Measurements from ENCODE around the gene AUH.
"Not testable (repeated sequence)": the region's sequence is repeated elsewhere in the genome, so short reads cannot be mapped to it uniquely, and the experiment has no call there.

The AUH gene

DNA sequence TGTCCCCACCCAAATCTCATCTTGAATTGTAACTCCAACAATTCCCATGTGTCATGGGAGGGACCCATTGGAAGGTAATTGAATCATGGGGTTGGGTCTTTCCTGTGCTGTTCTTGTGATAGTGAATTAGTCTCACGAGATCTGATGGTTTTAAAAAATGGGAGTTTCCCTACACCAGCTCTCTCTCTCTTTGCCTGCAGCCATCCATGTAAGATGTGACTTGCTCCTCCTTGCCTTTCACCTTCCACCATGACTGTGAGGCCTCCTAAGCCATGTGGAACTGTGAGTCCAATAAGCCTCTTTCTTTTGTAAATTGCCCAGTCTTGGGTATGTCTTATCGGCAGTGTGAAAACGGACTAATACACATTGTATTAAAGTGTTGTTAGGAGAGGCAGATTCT lies 16.3 kb upstream of the AUH start:
- not testable (repeated sequence) for DNase-seq

DNA sequence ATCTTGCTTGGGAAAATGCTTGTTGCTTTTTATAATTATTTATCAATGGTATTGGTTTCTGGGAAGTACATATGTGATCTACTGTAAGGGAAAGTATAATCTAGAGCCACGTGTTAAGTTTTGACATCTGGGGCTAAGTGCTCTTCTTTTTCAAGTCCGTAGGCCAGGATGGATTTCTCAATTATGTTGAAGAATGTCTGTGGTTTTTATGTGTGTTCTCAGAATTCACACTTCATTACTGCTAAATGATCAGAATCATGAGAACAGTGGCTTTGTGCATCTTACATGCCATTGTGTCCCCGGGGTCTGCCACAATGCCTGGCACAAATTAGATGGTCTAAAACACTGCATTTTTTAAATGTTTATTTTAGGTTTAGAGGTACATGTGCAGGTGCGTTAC lies 14.5 kb upstream of the AUH start:
- DNase-seq, result no peak

DNA sequence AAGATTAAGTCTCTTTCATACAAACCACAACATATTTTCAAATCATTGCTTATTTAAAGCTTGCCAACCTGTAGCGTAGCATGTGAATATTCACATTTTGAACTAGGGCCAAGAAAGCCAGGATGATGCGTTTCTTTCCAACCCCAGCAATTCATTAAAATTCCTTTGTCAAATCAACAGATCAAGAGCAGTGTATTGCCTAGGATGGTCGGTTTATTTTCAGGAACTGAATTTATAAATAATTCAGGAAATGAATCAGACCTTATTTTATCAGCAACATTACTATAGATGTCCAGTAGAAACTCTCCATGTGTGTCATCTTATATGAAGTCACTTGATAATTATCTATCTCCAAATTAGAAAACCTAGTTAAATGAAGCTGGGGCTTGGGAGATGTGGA lies 13.2 kb upstream of the AUH start:
- DNase-seq, result no peak

DNA sequence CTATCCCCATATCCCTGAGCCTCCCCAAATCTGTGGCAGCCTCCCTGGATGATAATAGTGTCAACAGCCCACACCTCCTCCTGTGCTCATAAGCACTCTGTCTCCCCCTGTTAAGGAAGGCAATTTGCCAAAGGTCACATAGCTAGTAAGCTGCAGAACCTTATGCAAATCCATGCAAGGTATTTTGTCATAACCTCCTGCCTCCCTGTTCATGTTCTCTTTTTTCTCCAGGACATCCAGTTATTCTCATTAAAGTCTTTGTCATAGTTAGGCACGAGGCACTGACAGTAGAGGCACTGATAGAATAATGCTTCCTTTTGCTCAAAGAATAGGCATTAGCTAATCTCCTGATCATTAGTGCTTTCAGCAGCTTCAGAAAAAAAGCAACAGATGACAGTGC lies 10.2 kb upstream of the AUH start:
- DNase-seq, result no peak

DNA sequence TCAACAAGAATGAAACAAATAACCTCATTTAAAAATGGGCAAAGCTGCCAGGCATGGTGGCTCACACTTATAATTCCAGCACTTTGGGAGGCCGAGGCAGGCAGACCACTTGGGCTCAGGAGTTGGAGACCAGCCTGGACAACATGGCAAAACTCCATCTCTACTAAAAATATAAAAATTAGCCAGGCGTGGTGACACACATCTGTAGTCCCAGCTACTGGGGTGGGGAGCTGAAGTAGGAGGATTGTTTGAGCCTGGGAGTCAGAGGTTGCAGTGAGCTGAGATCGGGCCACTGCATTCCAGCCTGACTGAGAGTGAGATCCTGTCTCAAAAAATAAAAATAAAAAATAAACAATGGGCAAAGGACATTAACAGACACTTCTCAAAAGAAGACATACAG lies 8.3 kb upstream of the AUH start:
- DNase-seq, result not testable (repeated sequence)

DNA sequence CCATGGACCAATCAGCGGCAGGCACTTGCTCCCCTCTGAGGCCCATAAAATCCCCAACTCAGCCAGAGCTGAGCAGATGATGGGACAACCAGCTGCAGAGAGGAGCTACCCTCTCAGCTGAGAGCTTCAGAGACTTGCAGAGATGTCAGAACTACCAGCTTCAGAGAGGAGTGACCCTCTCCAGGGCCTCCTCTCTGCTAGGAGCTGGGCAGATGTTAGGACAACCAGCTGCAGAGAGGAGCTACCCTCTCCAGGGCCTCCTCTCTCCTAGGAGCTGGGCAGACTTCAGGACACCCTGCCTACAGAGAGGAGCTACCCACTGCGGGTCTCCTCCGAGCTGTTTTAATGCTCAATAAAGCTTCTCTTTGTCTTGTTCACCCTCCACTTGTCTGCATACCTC lies 3.0 kb upstream of the AUH start:
- DNase-seq, result no peak

DNA sequence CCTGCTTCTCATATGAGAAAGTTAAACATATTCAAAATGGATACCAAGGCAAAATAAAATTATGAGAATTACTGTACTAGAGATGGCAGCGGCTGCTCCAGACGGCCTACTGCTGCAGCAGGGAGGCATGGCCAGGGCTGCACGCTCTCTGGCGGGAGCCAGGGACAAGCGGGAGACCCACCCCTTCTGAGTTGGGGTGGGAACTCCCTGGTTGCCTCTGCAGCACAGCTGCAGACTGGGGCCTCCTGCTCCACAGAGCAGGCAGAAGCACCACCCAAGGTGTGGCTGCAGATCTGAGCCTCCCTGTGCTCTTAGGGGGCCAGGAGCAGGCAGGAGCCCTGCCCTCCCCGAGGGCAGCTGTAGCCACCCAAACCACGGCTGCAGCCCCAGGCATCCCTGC lies 2.3 kb upstream of the AUH start:
- DNase-seq, result no peak

DNA sequence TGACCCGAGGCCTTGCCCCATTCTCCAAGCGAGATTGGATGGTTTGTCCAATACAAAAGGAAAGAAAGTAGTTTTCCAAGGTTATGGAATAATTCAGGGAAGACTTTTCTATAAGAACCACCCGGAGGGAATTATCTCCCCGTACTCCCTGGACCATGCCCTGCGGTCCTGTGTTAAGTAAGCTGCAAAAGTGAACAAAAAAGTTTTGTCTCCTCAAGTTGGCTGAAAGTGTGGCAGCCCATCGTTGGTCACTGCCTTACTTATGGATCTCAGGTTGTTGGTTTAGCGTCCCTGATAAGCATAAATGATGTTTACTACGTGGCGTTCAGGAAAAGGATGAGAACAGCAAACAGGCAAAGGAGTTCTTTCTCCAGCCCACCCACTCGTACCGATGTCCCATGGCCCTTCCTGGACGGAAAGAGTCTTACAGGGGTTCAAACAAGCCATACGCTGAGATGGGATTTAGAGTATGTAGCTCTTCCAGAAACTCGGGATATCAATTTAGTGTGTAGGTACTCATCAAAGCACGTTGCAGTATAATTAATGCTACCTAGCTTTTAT lies 413 bp upstream of the AUH start:
- no peak for DNase-seq

DNA sequence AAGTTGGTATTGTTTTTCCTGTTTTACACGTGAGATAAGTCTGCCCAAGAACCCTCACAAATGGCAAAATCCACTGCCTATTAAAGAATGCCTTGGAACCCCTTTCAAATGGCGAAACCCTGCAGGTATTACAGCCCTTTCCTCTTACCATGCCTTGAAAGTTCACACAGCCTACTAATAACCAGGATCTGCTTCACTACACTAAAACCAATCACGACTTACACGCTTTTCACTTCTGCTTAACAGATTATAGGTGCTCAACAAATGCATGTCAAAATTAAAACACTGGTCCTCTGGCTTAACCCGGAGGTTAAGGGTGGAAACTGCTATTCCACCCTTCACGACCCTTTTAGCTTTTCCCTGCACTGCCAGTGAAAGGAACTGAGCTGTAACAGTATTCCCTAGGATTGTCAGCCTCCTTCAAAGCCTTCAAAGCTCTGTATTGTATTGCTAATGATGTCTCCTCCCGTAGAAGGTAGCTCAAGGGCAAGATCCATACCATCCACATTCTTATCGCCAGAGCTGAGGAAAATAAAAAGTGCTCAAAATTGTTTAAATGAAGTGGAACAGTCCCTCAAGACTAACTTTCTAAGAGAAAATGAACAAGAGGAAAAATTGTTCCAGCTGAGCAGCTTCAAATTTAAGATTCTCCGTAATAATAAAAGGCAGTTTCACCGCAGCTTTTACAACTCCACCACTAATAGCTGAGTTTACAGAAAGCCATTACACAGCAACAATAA lies 997 bp downstream of the AUH start:
- DNase-seq, result no peak

DNA sequence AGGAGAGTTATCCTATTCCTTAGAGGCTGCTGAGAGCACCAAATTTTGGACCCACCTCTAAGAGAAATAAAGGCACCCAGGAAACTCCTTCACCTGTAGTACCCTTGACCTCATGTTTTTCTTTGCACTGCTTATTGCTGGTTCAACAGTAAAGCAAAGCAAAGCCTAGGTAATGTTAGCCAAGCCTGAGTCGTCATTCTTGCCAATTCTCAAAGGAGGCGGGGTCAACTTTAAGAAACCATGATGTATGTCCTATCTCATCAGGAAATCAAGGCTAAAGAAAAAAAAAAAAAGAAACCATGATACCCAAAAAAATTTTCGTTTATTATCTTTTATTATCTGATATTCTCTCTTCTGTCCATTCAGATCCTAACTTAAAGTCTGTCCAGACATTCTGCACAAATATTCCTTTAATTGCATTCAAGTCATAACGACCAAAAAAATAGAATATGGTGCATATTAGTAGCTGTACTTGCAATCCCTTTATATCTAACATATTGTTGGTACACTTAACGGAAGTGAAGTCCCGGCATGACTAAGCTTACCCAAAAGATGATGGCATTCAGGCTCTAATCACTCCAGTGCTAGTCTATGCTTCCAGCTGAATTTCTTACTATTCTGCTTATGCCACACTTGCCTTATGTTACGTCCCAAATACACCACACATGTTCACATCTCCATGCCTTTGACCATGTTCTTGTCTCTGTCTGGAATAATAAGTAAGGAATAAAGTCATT lies 1.8 kb downstream of the AUH start:
- no peak for DNase-seq

DNA sequence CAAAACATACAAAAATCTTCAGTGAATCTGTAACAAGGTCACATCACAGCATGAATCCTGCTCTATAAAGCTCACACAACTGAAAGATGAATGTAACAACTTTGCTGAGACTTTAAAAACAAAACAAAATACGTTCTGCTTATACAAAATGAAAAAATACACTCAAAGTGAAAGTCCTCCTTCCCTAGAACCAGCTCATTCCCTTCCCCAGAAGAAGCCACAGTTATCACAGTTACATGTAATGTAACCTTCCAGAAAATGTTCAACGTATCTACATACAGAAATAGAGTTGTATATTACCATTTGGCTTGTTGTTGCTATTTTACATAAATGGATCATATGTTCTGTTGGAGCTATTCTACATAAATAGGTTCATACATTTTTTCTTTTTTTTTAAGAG lies 2.6 kb downstream of the AUH start:
- no peak for DNase-seq

DNA sequence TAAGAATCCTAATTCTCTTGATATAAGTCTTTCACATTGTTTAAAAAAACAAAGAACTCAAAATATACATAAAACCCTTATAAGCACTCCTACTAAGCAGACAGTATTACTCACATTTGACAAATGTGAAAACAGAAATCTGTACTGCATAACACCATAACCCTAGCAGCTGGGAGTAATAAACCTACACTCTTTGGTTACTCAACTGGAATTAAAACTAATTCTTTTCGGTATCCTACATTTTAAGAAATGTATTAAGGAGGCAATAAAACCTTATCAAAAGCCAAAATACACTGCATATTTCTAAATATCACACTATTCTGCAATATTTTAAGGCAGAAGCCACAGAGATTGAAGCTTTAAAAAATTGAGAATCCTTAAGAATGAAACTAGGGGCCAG lies 6.8 kb downstream of the AUH start:
- no peak for DNase-seq

DNA sequence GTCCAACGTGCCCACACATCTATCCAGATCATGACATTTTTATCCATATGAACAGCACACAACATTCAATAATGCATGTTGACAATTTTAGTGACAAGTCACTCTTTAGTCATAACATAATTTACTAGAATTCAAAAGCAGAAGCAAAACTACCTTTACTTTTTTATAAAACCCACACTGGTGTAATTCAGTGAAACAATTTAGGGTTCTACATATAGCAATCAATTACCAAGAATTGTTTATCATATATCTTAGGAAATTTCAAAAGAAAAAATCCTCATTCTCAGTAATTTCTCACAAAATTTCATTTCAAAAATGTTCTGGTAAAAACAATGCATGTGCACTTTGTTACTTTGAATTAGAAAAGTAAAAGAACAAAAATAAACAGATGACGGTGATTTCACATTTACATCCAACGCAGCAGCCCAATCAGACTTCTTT lies 12.6 kb downstream of the AUH start:
- DNase-seq, result no peak

DNA sequence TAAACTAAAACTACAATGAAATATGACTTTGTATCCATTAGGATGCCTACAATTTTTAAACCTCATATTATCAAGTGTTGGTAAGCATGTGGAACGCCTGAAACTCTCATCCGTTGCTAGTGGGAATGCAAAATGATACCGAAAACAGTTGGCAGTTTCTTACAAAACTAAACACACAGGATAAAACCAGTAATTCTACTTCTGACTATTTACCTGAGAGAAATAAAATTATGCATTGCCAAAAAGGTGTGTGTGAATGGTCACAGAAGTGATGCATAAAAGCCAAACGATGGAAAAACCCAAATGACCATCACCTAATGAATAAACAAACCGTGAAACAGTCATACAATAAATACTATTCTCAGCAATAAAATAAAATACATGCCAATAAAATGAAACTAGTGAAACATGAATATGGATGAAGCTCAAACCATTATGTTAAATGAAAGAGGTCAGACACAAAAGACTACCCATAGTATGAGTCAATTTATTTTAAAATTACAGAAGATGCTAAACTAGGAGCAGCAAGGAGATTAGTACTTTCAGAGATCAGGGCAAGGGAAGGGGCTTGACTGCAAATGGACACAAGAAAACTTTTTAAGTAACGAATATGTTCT lies 13.4 kb downstream of the AUH start:
- no peak for DNase-seq

DNA sequence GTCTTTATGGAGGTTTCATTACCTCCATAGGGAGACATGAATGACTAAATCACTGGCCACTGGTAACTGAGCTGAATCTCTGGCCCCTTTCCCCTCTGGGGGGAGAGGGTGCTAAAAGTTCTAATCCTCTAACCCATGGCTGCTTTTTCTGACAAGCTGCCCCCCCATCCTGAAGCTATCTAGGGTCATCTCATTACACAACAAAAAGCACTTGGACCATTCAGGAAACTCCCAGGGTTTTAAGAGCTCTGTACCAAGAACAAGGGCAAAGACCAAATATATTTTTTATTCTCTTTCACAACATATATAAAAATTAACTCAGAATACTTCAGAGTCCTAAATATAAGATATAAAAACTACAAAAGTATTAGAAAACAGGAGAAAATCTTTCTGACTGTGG lies 14.3 kb downstream of the AUH start:
- no peak for DNase-seq

DNA sequence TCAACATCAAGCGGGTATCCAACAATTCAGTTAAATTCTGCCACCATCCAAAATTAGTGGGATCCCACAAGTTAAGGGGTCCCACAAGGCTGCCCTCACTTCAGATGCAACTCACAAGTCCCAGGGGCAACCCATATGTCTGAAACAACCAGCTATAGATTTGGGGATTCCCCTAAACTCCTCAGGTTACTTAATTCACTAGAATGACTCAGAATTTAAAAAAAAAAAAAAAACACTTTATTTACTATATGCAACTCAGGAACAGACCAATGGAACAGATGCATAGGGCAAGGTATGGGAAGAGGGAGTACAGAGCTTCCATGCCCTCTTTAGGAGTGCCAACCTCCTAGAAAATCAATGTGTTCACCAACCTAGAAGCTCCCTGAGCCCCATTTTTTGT lies 15.1 kb downstream of the AUH start:
- no peak for DNase-seq

DNA sequence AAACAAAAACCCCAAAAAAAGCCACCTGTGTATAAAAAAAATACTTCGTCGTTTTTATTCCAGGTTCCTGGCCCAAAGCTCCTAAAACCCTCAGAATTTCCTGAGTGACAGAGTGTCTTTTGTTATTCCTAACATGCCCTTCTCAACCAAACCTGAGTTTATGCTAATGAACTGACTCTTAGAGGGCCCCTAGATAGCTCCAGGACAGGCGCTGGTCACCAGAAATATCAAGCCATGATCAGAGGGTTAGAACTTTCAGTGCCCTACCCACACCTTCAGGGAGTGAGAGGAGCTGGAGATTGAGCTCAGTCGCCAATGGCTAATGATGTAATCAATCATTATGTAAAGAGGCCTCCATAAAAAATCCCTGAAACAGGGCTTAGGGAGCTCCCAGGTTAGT lies 15.7 kb downstream of the AUH start:
- no peak for DNase-seq

DNA sequence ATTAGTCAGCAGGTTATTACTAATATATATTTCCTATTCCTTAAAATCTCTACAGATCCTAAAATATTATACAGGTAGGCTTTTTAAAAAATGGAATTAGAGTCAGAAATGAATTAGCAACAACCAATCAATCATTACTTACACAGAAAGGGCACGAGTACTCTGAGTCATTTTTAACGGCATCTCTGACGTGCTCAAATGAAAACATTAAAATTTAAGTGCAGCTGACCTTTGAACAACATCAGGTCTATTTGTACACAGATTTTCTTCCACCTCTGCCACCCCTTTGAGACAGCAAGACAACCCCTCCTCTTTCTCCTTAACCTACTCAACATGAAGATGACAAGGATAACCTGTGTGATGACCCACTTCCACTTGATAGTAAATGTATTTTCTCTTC lies 19.1 kb downstream of the AUH start:
- no peak for DNase-seq

DNA sequence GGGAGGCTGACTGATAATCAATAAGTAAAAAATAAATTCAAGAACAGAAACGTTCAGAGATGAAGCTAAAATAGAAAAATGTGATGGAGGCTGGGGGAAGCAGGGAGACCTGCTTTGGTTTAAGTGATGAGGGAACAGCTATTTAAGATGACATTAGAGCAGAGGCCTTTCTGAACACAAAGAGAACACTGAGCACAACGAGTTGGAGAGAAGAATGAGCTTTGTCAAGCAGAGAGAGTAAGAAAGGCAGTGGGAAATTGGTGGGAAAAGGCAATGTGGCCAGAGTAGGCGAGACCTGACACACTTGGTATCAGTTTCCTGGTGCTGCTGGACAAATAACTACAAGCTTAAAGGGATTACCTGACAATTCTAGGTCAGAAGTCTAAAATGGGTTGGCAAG lies 20.0 kb downstream of the AUH start:
- no peak for DNase-seq

DNA sequence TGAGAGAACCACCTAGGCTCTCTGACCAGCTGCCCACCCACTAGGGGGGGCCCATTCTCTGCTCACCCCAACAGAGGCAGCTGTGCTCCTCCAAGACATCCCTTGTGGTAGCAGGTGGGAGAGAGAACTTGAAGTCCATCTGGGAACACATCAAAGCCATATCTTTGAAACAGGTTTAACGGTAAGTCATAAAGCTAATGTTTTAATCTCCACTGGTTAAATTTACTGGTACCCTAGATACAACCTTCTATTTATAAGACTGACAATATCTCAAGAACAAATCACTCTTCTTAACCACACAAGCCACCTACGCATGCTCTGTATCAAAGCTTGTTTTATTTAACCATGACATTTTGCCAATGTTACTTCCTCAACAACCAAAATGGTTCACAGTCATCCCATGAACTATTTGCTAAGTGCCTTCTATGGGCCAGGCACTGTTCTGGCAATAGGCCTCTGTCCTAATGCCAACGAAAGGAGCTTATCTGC lies 20.4 kb downstream of the AUH start:
- DNase-seq, result no peak

DNA sequence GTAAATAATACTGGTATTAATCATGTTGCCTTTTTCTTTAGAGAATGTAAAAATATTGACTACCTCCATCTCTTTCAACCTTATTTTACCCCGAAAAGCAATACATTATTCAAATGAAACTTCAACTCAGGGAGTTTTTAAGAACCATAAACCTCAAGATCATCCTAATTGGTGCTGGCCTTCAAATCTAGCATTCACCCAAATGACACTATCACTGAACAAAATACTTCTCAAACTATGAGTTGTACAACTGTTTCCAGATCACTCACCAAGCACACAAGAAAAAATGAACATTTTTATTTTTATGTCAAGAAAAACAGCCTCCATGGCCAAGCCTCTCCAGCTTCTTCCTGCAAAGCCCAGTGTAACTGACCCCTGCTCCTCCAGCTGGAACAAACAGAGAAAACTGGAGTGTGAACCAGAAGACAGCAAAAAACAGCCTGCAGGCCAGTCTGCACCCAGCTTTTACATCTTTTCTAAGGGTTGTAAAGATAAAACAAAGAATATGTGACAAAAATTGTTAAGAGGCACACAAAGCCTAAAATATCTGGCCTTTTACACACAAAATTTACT lies 21.2 kb downstream of the AUH start:
- no peak for DNase-seq

DNA sequence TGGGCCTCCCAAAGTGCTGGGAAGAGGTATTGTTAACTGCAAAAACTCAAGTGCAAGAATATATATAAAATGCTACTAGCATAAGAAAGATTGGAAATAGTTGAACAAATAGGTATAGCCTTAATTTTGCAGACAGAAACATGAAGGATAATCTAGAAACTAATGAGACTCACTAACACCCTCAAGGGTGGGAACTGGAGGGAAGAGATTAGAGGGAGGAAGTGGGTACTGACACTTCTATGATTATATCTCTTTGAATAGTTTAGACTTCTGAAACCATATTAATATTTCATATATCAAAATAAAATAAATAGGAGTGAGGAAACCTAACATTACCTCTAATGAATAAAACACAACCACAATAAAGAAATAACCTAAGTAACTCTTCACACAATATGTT lies 23.0 kb downstream of the AUH start:
- DNase-seq, result no peak

DNA sequence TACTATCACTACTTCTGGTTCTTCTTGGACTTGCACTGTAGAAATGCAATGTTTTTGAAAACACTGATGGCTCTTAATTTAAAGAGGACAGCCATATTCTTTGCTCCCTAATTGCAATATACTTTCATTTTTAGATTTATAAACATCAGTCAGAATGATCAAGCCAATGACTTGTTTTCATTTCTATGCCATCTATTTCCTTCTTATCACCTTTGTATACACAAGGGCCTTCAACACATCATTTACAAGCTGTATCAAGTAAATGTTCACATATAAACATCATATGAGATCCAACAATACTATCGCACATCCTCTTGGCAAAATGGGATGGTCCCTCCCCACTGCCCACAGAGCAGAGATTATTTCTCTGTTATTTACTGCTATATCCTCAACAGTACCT lies 24.9 kb downstream of the AUH start:
- DNase-seq, result no peak

DNA sequence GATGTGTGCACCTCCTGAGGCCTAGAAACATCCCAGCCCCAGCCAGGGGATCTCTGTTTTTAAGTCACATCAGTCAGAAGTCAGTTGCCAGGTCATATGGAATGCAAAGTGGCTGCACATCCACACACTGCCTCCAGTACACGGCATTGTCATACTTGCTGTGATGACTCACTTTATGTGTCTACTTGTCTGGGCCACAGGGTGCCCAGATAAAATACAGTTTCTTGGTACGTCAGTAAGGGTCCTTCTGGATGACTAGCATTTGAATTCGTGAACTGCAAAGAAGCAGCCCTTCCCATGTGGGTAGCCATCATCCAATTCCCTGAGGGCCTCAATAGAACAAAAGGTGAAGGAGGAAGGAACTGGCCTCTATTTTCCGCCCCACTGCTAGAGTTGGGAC lies 27.7 kb downstream of the AUH start:
- no peak for DNase-seq

Measured in cortex of kidney (tissue), 1 donor.